NCI-H345 (cell line): ENCODE results near the gene ETHE1.
"Not testable (repeated sequence)": the region's sequence is repeated elsewhere in the genome, so short reads cannot be mapped to it uniquely, and the experiment has no call there.

ENCODE experiments used
- DNase-seq: peaks from one replicate; lab custom pipeline; 2025; lab: John Stamatoyannopoulos, UW

The ETHE1 gene

GRCh38 chr19:43524922-43525835 is 1.8 kb downstream of the ETHE1 start:
- no peak for DNase-seq

DNA sequence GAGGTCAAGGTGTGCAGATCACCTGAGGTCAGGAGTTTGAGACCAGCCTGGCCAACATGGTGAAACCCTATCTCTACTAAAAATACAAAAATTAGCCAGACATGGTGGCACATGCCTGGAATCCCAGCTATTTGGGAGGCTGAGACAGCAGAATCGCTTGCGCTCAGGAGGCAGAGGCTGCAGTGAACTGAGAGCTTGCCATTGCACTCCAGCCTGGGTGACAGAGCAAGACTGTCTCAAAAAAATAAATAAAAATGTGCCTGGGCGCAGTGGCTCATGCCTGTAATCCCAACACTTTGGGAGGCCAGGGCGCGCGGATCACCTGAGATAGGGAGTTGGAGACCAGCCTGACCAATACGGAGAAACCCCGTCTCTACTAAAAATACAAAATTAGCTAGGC is 3.3 kb downstream of the ETHE1 start:
- not testable (repeated sequence) for DNase-seq

- DNase-seq, result no peak
Observed at GRCh38 chr19:43522929-43523328, 4.1 kb downstream of the ETHE1 start.

DNA sequence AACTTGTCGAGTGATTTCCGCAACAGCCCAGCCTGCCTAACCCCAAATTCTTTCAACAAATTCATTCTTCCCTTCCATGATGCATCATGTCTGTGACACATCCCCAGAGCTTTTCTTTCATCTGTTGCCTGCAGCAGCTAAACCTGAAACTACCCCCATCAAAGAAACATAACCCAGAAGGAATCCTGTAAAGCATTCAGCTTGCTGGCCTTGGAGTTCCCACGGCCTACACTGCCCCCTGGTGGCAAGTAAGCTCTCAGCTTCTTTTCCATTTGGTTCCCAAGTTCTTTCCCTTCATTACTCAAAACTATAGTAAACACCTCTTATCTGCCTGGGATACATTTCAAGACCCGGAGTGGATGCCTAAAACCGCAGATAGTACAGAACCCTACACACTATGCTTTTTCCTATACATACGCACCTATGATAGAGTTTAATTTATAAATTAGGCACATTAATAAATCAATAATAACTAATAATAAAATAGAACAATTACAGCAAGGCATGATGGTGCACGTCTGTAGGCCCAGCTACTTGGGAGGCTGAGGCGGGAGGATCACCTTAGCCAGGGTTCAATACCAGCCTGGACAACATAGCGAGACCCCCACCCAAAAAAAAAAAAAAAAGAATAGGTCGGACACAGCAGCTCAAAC is 7.4 kb downstream of the ETHE1 start:
- DNase-seq, result peak; percentile 68

- DNase-seq, result no peak
Observed at GRCh38 chr19:43518051-43518450, 8.9 kb downstream of the ETHE1 start.

DNA sequence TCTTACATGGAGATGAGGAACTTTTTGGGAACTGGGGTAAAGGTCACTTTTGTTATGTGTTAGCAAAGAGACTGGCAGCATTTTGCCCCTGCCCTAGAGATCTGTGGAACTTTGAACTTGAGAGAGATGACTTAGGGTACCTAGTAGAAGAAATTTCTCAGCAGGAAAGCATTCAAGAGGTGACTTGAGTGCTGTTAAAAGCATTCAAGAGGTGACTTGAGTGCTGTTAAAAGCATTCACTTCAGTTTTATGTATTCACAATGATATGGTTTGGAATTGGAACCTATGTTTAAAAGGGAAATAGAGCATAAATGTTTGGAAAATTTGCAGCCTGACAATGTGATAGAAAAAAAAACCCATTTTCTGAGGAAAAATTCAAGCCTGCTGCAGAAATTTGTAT is 14.6 kb downstream of the ETHE1 start:
- not testable (repeated sequence) for DNase-seq

DNA sequence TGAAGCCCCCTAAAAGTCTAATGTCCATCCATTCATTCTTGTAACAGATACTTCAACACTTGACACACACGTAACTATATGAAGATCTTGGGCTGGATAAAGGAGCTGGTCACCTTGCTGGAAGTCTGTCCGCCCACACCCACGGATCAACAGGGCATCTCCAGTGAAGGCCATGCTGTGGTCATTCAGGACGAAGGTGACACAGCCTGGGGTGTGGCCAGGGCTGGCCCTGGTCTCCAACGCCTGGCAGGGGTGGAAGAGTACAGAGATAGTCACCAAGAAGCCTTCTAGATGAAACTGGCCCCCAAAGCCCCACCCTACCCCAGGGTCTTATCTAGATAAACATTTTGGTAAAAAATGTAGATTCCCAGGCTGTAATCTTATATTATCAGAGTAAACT is 15.7 kb downstream of the ETHE1 start:
- no peak for DNase-seq

GRCh38 chr19:43510713-43511112 is 16.3 kb downstream of the ETHE1 start:
- no peak for DNase-seq

GRCh38 chr19:43507880-43508279 is 19.1 kb downstream of the ETHE1 start:
- no peak for DNase-seq

- no peak for DNase-seq
Observed at GRCh38 chr19:43506629-43507028, 20.4 kb downstream of the ETHE1 start.

GRCh38 chr19:43505941-43506340 is 21.1 kb downstream of the ETHE1 start:
- DNase-seq, result no peak

GRCh38 chr19:43505186-43505456 is 21.9 kb downstream of the ETHE1 start:
- DNase-seq, result no peak

DNA sequence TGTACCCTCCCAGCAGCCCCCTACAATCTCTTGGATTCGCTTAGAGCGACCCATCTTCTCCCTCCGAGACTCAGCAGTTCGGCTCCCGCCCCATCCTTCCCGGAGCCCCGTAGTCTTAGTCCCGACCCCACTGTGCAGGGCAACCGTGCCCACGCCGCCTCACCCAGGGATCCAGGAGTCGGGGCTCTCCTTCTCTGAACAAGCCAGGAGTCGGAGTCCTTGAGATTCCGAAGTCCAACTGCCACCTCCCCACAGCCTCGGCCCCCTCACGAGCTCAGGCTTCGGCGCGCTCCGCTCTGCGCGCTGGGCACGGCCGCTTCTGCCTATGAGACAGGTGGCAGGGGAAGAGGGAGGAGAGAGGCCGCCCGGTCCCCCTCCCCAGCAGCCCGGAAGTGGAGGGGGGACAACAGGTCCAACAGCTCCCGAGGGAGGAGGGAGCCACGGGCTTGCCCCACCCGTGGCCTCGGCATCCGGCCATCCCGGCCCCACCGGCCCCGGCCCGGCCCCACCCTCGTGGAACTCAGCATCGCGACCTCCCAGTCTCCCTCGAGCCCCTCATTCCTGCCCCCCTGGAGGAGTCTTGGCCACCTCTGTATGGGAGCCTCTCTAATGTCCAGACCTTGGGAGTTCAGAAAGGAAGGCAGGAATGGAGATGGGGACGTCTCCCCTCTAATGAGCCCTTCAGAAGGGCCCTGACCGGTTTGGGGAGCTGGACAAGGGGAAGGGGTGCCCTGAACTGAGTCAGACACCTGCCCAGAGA is 22.4 kb downstream of the ETHE1 start, which contains the start of gene PHLDB3:
Gene PHLDB3 (minus strand): TSS at position 321 of the 760 bp plus-strand sequence. CDS start 628 bp downstream, outside the sequence.
- peak; percentile 51 for DNase-seq

GRCh38 chr19:43503501-43504425 is 23.2 kb downstream of the ETHE1 start:
- peak; percentile 91 for DNase-seq

- no peak for DNase-seq
Observed at GRCh38 chr19:43502419-43502976, 24.5 kb downstream of the ETHE1 start.

DNA sequence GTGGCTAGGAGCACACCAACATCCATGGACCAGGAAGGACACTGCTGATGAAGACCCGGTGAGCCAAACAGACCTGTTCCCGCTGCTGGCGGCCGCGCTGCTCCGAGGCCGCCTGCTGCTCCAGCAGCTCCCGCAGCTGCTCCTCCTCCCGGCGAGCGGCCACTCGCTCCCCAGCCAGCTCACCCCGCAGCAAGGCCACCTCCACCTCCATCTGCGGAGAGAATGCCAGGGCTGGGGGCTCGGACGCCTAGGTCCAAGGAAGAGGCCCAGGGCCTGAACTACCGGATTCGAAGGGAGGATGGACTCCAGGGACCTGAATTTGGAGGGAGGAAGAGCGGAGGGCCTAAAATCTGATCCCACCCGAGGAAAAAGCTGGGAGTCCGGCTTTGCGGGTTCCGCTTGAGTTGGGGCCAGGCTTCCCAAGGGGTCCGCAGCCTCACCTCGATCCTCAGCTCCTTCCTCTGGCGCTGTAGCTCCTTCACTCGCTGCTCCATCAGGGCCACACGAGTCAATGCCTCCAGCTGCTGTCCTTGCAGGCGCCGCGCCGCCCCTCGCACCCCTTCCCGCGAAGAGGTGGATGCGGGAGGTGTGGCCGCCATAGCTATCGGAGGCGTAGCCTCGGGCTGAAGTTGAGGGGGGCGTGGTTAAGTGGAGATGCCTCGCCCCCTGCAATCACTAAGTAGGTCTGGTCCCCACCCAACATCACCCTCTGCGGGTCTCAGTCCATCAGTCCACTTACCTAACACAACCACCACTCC is 25.2 kb downstream of the ETHE1 start:
- DNase-seq, result no peak

GRCh38 chr19:43499042-43499441 is 28.0 kb downstream of the ETHE1 start:
- DNase-seq, result no peak

DNA sequence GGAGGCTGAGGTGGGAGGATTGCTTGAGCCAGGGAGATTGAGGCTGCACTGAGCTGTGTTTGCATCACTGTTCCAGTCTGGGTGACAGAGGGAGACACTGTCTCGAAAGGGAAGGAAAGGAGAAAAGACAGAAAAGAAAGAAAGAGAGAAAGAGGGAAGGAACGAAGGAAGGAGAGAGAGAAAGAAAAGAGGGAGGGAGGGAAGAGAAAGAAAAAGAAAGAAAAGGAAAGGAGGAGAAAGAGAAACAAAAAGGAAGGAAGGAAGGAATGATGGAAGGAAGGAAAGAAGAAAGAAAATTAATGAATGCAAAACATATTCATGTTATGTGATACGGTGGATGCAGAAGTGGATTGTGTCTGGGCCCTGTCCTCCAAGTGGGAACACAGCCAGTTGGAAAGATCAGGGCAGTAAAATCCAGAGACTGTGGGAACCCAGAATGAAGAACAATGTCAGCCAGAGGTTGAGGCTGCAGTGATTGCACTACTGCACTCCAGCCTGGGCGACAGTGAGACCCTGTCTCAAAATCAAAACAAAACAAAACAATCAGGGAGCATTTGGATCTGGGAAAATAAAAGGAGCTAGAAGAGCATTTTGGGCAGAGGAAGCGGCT is 28.7 kb downstream of the ETHE1 start:
- no peak for DNase-seq

GRCh38 chr19:43496960-43497359 is 30.0 kb downstream of the ETHE1 start:
- no peak for DNase-seq

DNA sequence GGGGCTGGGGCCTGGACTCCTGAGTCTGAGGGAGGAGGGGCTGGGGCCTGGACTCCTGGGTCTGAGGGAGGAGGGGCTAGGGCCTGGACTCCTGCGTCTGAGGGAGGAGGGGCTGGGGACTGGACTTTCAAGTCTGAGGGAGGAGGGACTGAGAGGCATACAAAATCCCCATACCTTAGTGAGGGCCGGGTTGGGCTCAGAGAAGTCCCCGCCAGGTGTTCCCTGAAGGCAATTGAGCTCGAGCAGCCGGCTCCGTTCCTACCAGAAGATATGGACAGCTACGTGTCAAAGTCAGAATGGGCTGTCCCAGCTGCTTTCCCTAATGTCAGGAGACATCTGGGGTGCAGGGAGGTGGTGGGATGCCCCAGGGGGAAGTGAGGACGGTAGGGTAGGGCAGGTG is 31.9 kb downstream of the ETHE1 start:
- DNase-seq, result no peak
